ENCODE measurements around the gene ACOT11. TPM values are rescaled to one million over a fixed set of nuclear protein-coding genes. Genes with fewer than 3 reads are reported as not detected.
"Not testable (repeated sequence)": the region's sequence is repeated elsewhere in the genome, so short reads cannot be mapped to it uniquely, and the experiment has no call there.

ACOT11 gene
- total RNA-seq, 1 donor from 2014 or later = 0.35 TPM

DNA sequence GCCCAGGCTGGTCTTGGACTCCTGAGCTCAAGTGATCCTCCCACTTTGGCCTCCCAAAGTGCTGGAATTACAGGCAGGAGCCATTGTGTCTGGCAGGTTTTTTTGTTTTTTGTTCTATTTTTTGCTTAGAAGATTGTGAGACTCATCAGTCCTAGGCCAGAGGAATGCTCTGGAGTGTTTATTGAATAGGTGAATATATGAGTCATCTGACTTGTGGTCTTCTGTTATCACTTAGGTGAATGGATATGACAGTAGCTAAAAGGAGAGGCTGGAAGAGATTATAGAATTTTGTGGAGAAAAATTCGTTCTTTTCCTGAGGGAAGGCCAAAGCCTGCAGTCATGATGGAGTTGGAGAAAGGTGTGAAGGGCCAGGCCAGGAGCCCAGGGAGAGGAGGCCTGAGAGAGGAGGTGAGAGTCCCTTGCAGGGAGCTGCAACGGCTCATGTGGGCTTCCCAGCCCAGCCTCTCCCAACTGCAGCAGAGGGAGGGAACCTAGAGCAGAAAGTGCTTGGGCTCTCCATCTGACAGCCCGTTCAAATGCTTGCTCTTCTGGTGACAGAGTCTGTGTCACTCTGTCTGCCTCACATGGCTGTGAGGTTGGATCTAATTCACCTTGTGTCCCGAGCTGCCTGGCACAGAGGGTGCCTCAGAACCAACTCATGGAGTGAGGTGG lies 31.6 kb upstream of the ACOT11 start:
- DNase-seq (ENCODE audit: extremely low spot score, unreplicated experiment) = no peak
- Mint-ChIP-seq H3K36me3 (ENCODE audit: unreplicated experiment) (no peaks in the 10 kb centered on the region), H3K27ac (ENCODE audit: unreplicated experiment) (no peak overlapping the region), H3K9me3 (ENCODE audit: unreplicated experiment) (no peaks in the 10 kb centered on the region), H3K4me1 (ENCODE audit: unreplicated experiment) (no peaks in the 10 kb centered on the region), H3K4me3 (ENCODE audit: unreplicated experiment) (no peak overlapping the region), H3K27me3 (ENCODE audit: unreplicated experiment) (peaks cover 5% of the 10 kb centered on the region)
- TF ChIP-seq, protein P1, sequence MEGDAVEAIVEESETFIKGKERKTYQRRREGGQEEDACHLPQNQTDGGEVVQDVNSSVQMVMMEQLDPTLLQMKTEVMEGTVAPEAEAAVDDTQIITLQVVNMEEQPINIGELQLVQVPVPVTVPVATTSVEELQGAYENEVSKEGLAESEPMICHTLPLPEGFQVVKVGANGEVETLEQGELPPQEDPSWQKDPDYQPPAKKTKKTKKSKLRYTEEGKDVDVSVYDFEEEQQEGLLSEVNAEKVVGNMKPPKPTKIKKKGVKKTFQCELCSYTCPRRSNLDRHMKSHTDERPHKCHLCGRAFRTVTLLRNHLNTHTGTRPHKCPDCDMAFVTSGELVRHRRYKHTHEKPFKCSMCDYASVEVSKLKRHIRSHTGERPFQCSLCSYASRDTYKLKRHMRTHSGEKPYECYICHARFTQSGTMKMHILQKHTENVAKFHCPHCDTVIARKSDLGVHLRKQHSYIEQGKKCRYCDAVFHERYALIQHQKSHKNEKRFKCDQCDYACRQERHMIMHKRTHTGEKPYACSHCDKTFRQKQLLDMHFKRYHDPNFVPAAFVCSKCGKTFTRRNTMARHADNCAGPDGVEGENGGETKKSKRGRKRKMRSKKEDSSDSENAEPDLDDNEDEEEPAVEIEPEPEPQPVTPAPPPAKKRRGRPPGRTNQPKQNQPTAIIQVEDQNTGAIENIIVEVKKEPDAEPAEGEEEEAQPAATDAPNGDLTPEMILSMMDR (IDR thresholded peaks at IDR 0.05) = no peak

DNA sequence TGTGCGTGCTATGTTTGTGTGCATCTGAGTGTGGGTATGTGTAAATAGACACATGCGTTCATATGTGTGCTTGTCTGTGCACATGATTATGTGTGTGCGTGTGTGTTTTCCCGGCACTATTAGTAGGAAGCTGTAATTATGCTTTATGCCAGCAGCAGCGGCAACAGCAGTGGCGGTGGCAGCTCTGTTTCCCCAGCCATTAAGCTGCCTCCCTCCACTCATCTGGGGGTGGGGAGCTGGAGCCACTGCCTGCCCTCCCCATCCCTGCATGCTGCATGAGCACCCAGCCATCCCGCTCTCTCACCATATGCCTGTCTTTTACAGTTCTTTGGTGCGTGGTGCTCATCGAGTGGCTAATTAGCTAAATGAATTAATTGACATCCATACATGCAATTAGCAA lies 30.5 kb upstream of the ACOT11 start:
- H3K4me3 Mint-ChIP-seq (ENCODE audit: unreplicated experiment) = no peak overlapping the region
- no peaks in the 10 kb centered on the region for H3K4me1 Mint-ChIP-seq (ENCODE audit: unreplicated experiment)
- no peak overlapping the region for H3K27ac Mint-ChIP-seq (ENCODE audit: unreplicated experiment)
- DNase-seq (ENCODE audit: extremely low spot score, unreplicated experiment) = no peak
- no peaks in the 10 kb centered on the region for H3K36me3 Mint-ChIP-seq (ENCODE audit: unreplicated experiment)
- no peaks in the 10 kb centered on the region for H3K9me3 Mint-ChIP-seq (ENCODE audit: unreplicated experiment)
- H3K27me3 Mint-ChIP-seq (ENCODE audit: unreplicated experiment) = peaks cover 5% of the 10 kb centered on the region
- TF ChIP-seq, protein P1 (IDR thresholded peaks at IDR 0.05) = no peak

DNA sequence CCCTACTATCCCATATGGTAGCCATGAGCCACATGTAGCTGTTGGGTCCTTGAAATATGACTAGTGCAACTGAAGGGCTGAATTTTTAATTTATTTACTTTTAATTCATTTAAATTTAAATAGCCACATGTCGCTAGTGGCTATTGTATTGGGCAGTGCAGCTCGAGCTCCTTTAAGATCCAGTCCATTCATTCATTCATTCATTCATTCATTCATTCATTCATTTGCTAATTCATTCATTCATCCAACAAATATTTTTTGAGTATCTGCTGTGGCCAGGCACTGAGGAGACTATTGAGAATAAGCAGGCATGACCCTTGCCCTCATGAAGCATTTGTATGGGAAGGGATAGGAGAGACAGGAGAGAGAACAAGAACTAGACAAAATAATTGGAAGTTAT lies 29.5 kb upstream of the ACOT11 start:
- H3K4me1 Mint-ChIP-seq (ENCODE audit: unreplicated experiment) = no peaks in the 10 kb centered on the region
- peaks cover 7% of the 10 kb centered on the region for H3K27me3 Mint-ChIP-seq (ENCODE audit: unreplicated experiment)
- DNase-seq (ENCODE audit: extremely low spot score, unreplicated experiment) = no peak
- TF ChIP-seq, protein P1 (IDR thresholded peaks at IDR 0.05) = no peak
- H3K27ac Mint-ChIP-seq (ENCODE audit: unreplicated experiment) = no peak overlapping the region
- H3K36me3 Mint-ChIP-seq (ENCODE audit: unreplicated experiment) = no peaks in the 10 kb centered on the region
- no peak overlapping the region for H3K4me3 Mint-ChIP-seq (ENCODE audit: unreplicated experiment)
- H3K9me3 Mint-ChIP-seq (ENCODE audit: unreplicated experiment) = no peaks in the 10 kb centered on the region

GRCh38 chr1:54519709-54520108 lies 28.3 kb upstream of the ACOT11 start:
- H3K4me3 Mint-ChIP-seq (ENCODE audit: unreplicated experiment) = no peak overlapping the region
- TF ChIP-seq, protein P1 (IDR thresholded peaks at IDR 0.05) = peak; percentile 13
- H3K27ac Mint-ChIP-seq (ENCODE audit: unreplicated experiment) = no peak overlapping the region
- no peak for DNase-seq (ENCODE audit: extremely low spot score, unreplicated experiment)
- H3K4me1 Mint-ChIP-seq (ENCODE audit: unreplicated experiment) = no peaks in the 10 kb centered on the region
- H3K9me3 Mint-ChIP-seq (ENCODE audit: unreplicated experiment) = no peaks in the 10 kb centered on the region
- peaks cover 15% of the 10 kb centered on the region for H3K27me3 Mint-ChIP-seq (ENCODE audit: unreplicated experiment)
- H3K36me3 Mint-ChIP-seq (ENCODE audit: unreplicated experiment) = no peaks in the 10 kb centered on the region

- no peaks in the 10 kb centered on the region for H3K9me3 Mint-ChIP-seq (ENCODE audit: unreplicated experiment)
- H3K36me3 Mint-ChIP-seq (ENCODE audit: unreplicated experiment) = no peaks in the 10 kb centered on the region
- TF ChIP-seq, protein P1 (IDR thresholded peaks at IDR 0.05) = no peak
- H3K4me1 Mint-ChIP-seq (ENCODE audit: unreplicated experiment) = no peaks in the 10 kb centered on the region
- no peak for DNase-seq (ENCODE audit: extremely low spot score, unreplicated experiment)
- H3K27me3 Mint-ChIP-seq (ENCODE audit: unreplicated experiment) = peaks cover 17% of the 10 kb centered on the region
- H3K4me3 Mint-ChIP-seq (ENCODE audit: unreplicated experiment) = no peak overlapping the region
- H3K27ac Mint-ChIP-seq (ENCODE audit: unreplicated experiment) = no peak overlapping the region
These were observed 27.3 kb upstream of the ACOT11 start for GRCh38 chr1:54520631-54521321.

GRCh38 chr1:54526565-54526964 lies 21.5 kb upstream of the ACOT11 start:
- H3K4me3 Mint-ChIP-seq (ENCODE audit: unreplicated experiment); H3K4me1 Mint-ChIP-seq (ENCODE audit: unreplicated experiment); H3K36me3 Mint-ChIP-seq (ENCODE audit: unreplicated experiment); H3K27ac Mint-ChIP-seq (ENCODE audit: unreplicated experiment); DNase-seq (ENCODE audit: extremely low spot score, unreplicated experiment); H3K9me3 Mint-ChIP-seq (ENCODE audit: unreplicated experiment): not testable (repeated sequence)
- H3K27me3 Mint-ChIP-seq (ENCODE audit: unreplicated experiment) = peaks cover 39% of the 10 kb centered on the region

Data from osteocyte (in vitro differentiated cells).